ENCODE results near the gene TMEFF2.
"Not testable (repeated sequence)": the region's sequence is repeated elsewhere in the genome, so short reads cannot be mapped to it uniquely, and the experiment has no call there.

Gene TMEFF2

DNA sequence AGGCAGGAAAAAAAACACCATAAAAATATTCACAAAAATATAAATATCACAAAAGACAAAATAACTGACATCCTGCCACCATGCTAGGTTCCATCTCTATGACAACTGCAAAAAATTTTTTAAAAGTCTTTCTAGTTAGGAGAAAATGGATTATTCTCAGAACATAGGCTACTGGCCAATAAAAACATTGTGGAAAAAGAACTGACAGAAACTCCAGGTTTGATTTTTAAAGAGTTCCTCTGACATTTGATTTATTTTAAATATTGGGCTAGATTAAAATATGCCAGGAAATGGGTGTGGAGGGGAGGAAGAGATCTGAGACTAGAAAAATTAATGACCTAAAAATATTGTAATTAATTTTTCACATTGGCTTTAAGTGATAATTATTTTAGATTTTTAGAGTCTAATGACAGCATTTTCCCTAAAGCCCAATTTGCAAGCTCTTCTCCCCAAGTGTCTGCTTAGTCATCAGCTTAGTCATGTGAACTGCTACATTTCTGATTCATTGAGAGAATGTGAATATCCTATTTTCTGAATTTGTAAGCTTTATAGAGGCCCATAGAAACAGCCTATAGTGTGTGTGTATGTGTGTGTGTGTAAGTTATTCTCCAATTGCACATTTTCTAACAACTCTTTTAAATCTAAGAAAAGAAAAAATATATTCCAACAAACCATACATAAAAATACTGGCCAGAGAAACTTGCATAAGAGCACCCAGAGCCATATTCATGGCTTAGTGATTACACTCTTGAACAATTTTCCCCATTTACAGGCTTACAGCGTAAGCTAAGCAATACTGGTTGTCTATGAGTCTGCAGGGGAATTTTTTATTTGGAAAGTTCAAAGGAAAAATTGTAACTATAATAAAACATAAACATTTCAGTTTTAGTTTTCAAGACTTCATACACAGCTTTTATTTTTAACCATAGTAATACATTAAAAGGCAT is 48.4 kb downstream of the TMEFF2 start:
- H3K4me3 ChIP-seq, result no peak overlapping the region

DNA sequence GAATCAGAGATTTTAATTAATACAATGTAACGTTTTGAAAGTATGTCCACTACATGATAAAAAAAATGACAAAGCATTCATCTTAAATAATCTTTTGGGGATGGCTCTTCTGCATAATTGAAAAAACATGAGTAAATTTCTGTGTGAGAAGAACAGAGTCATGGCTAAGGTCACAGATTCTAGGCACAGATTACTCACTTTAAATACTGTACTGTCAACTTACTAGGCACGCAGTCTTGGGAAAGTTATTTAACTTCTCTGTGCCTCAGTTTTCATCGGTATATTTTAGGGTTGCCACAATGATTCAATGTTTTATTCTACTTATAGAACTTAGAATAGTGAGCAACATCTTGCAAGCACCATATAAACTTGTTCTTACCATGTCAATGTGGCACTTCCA is 49.2 kb downstream of the TMEFF2 start:
- DNase-seq, result no peak
- Histone ChIP-seq H3K27ac (no peak overlapping the region), H3K4me1 (peaks cover 0 to 28% (median 8%) of the 10 kb centered on the region in 4 donors), H3K27me3 (no peaks in the 10 kb centered on the region), H3K4me3 (no peak overlapping the region), H3K9me3 (no peaks in the 10 kb centered on the region), H3K36me3 (no peaks in the 10 kb centered on the region)
- intact Hi-C loops (cut with DNase I; ENCODE audit: low total_unique reads), result no loop called here
- TF ChIP-seq, protein P1, sequence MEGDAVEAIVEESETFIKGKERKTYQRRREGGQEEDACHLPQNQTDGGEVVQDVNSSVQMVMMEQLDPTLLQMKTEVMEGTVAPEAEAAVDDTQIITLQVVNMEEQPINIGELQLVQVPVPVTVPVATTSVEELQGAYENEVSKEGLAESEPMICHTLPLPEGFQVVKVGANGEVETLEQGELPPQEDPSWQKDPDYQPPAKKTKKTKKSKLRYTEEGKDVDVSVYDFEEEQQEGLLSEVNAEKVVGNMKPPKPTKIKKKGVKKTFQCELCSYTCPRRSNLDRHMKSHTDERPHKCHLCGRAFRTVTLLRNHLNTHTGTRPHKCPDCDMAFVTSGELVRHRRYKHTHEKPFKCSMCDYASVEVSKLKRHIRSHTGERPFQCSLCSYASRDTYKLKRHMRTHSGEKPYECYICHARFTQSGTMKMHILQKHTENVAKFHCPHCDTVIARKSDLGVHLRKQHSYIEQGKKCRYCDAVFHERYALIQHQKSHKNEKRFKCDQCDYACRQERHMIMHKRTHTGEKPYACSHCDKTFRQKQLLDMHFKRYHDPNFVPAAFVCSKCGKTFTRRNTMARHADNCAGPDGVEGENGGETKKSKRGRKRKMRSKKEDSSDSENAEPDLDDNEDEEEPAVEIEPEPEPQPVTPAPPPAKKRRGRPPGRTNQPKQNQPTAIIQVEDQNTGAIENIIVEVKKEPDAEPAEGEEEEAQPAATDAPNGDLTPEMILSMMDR (IDR thresholded peaks at IDR 0.05), result no peak

More for the DNA sequence above, 48.4 kb downstream of the TMEFF2 start:
- no peak overlapping the region for H3K27ac ChIP-seq
- intact Hi-C loops (cut with DNase I; ENCODE audit: low total_unique reads), result no loop called here
- H3K4me1 ChIP-seq, result peaks cover 0 to 28% (median 8%) of the 10 kb centered on the region in 4 donors
- H3K36me3 ChIP-seq, result no peaks in the 10 kb centered on the region
- H3K27me3 ChIP-seq, result no peaks in the 10 kb centered on the region
- H3K9me3 ChIP-seq, result no peaks in the 10 kb centered on the region
- DNase-seq, result no peak
- TF ChIP-seq, protein P1 (IDR thresholded peaks at IDR 0.05), result no peak

DNA sequence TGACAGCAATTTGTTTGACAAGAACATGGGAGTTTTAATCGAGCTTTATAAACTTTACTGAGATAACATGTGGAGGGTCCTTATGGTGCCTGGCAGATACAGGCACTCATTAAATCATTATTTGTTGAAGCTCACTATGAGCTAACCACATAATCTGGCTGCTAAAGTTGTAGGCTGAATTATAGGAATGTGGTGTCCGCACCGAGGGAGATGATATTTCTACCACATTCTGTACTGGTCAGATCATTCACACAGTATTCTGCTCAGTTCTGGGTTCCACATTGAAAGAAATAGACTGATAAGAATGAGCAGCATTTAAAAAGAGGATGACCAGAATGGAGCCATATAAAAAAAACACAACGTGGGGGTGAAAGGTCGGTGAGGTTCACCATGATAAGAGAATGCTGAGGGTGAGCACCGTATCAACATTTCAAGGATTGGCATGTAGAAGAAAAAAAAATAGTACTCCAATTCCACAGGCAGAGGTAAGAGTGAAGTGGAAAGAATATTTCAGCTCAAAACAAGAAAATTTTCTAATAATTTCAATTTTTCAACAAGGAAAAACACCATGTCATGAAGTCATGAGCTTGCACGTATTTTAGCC is 54.4 kb downstream of the TMEFF2 start:
- no peak for DNase-seq
- no peaks in the 10 kb centered on the region for H3K36me3 ChIP-seq
- intact Hi-C loops (cut with DNase I; ENCODE audit: low total_unique reads), result no loop called here
- H3K27me3 ChIP-seq, result no peaks in the 10 kb centered on the region
- TF ChIP-seq, protein P1 (IDR thresholded peaks at IDR 0.05), result no peak
- H3K4me1 ChIP-seq, result no peaks in the 10 kb centered on the region
- H3K9me3 ChIP-seq, result no peaks in the 10 kb centered on the region
- H3K27ac ChIP-seq, result no peak overlapping the region
- no peak overlapping the region for H3K4me3 ChIP-seq

DNA sequence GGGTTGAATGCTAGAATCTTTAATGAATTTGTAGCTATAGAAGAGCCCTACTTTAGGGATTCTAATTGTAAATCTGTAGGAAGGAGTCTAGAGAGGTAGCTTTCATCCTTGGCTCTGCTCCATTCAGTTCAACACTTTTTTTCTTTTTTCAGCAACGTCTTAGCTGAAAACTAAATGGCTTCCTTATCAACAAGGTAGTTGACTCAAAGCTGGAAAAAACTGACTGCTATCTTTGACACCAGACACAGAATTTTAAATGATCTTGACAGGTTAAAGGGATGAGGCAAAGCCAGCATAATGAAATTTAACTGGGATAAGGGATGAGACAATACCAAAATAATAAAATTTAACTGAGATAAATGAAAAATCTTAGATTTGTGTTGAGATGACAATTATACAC is 54.9 kb downstream of the TMEFF2 start:
- no peak overlapping the region for H3K4me3 ChIP-seq
- intact Hi-C loops (cut with DNase I; ENCODE audit: low total_unique reads), result no loop called here
- H3K27me3 ChIP-seq, result no peaks in the 10 kb centered on the region
- no peak for DNase-seq
- TF ChIP-seq, protein P1 (IDR thresholded peaks at IDR 0.05), result no peak
- H3K9me3 ChIP-seq, result no peaks in the 10 kb centered on the region
- no peak overlapping the region for H3K27ac ChIP-seq
- no peaks in the 10 kb centered on the region for H3K36me3 ChIP-seq
- H3K4me1 ChIP-seq, result no peaks in the 10 kb centered on the region

DNA sequence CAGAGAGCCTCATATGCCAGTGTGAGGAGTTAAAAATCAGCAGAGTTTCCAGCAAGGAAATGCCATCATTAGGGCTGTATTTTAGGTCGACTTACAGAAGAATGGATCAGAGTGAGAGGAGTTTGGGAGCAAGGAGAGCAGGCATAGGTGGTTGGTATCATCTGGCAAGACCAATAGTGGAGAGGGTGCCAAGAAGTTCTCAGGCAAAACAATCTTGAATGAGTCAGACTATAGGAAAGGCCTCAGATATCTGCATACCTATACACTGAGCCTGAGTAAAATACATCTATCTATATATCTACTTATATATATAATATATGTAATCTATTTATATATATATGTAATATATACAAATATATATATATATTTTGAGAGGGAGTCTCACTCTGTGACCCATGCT is 57.3 kb downstream of the TMEFF2 start:
- Histone ChIP-seq H3K36me3 (no peaks in the 10 kb centered on the region), H3K9me3 (no peaks in the 10 kb centered on the region), H3K4me3 (no peak overlapping the region), H3K27ac (no peak overlapping the region), H3K4me1 (no peaks in the 10 kb centered on the region), H3K27me3 (no peaks in the 10 kb centered on the region)
- TF ChIP-seq, protein P1 (IDR thresholded peaks at IDR 0.05), result no peak
- no peak for DNase-seq
- intact Hi-C loops (cut with DNase I; ENCODE audit: low total_unique reads), result no loop called here

DNA sequence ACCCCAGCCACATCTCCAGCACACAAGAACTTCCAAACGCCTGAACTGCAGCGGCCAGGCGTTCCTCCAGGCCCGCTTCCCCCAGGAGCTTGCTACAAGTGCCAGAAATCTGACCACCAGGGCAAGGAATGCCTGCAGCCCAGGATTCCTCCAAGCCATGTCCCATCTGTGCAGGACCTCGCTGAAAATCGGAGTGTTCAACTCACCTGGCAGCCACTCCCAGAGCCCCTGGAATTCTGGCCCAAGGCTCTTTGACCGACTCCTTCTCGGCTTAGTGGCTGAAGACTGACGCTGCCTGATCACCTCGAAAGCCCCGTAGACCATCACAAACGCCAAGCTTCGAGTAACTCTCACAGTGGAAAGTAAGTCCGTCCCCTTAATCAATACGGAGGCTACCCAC is 62.1 kb downstream of the TMEFF2 start:
- H3K27me3 ChIP-seq; H3K4me3 ChIP-seq; H3K36me3 ChIP-seq; intact Hi-C loops (cut with DNase I; ENCODE audit: low total_unique reads); DNase-seq; H3K4me1 ChIP-seq; H3K9me3 ChIP-seq; H3K27ac ChIP-seq: not testable (repeated sequence)

DNA sequence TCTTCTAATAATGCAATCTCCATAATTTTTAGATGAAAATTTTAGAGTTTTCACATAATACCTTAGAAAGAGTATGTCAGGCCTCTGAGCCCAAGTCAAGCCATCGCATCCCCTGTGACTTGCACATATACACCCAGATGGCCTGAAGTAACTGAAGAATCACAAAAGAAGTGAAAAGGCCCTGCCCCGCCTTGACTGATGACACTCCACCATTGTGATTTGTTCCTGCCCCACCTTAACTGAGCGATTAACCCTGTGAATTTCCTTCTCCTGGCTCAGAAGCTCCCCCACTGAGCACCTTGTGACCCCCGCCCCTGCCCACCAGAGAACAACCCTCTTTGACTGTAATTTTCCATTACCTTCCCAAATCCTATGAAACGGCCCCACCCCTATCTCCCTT is 64.4 kb downstream of the TMEFF2 start:
- H3K27me3 ChIP-seq; intact Hi-C loops (cut with DNase I; ENCODE audit: low total_unique reads); H3K4me1 ChIP-seq; DNase-seq; H3K36me3 ChIP-seq; H3K4me3 ChIP-seq; H3K9me3 ChIP-seq; H3K27ac ChIP-seq: not testable (repeated sequence)

All from tibial artery (tissue), 4 donors.